KMS-11 (cell line): ENCODE results near the gene EDIL3.

Experiments
- H2AFZ ChIP-seq: fragments of 200-600 bp; sonication (generic); 2 replicates; pipeline ENCODE4 v1.6.1; 2016; ENCODE audit warnings: antibody characterized with exemption, mixed run types, low read depth
- H3K27ac ChIP-seq: fragments of 200-600 bp; sonication (generic); 2 replicates; pipeline ENCODE4 v1.6.1; 2016; ENCODE audit warnings: mild to moderate bottlenecking, mixed run types
- H3K27me3 ChIP-seq: fragments of 200-600 bp; sonication (generic); 2 replicates; pipeline ENCODE4 v1.6.1; 2017; ENCODE audit warnings: mild to moderate bottlenecking, low read depth, mixed run types, moderate library complexity; ENCODE audit not compliant: insufficient read depth
- H3K36me3 ChIP-seq: fragments of 200-600 bp; sonication (generic); 2 replicates; pipeline ENCODE4 v1.6.1; 2017; ENCODE audit warnings: mild to moderate bottlenecking, mixed run types; ENCODE audit not compliant: insufficient read depth
- H3K4me1 ChIP-seq: fragments of 200-600 bp; sonication (generic); 2 replicates; pipeline ENCODE4 v1.6.1; 2016; ENCODE audit warnings: mild to moderate bottlenecking, low read depth, mixed run types; ENCODE audit not compliant: poor library complexity, severe bottlenecking
- H3K4me2 ChIP-seq: fragments of 200-600 bp; sonication (generic); 2 replicates; pipeline ENCODE4 v1.7.0; 2016; ENCODE audit warnings: mild to moderate bottlenecking, mixed run types
- H3K4me3 ChIP-seq: fragments of 200-600 bp; sonication (generic); IDR thresholded peaks from 2 replicates; pipeline ENCODE4 v1.6.1; 2017; ENCODE audit warnings: low read depth, low read length, mixed read lengths; ENCODE audit not compliant: insufficient read depth
- H3K79me2 ChIP-seq: fragments of 200-600 bp; sonication (generic); 2 replicates; pipeline ENCODE4 v1.6.1; 2016; ENCODE audit warnings: low read depth, mixed run types; ENCODE audit not compliant: insufficient read depth
- H3K9ac ChIP-seq: fragments of 200-600 bp; sonication (generic); 2 replicates; pipeline ENCODE4 v1.6.1; 2016; ENCODE audit warnings: mild to moderate bottlenecking, mixed run types
- H4K20me1 ChIP-seq: fragments of 200-600 bp; sonication (generic); 2 replicates; pipeline ENCODE4 v1.6.1; 2016; ENCODE audit warnings: mild to moderate bottlenecking, mixed run types; ENCODE audit not compliant: insufficient read depth
- TF ChIP-seq, protein P1 (sequence below): fragments of 200-600 bp; sonication (generic); conservative IDR thresholded peaks from 2 replicates; pipeline ENCODE4 v1.6.1; 2017; ENCODE audit warnings: low read depth, mild to moderate bottlenecking, antibody characterized with exemption, low read length, moderate library complexity, mixed read lengths

EDIL3 gene

DNA sequence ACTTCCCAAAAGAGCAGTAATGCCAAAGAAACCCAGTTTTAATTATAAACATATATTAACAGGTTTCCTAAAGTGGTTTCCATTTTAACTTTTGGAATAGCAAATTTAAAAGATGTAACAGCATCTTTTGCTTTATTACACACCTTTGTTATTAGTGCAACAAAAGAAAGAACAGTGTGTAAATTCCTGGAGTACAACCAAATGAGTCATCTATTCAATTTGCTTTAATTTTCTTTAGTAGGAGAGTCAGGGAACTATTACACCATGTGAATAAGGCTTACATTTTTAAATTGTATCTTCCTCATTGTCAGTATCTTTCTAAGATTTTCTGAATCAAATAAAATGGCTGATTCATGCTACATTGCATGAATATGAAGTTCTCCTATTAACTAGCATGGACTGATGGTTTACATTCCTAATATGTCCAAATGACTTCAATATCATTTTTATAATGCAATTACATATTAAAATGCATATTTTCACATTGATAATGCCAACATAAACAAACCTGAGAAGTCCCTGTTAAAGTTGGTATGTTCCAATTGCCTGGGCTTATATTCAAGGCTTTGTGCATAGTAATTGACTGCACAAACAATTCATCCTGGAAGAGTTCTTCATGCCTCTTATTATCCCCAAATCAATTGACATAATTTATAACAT lies 22.5 kb downstream of the EDIL3 start:
- TF ChIP-seq, protein P1, sequence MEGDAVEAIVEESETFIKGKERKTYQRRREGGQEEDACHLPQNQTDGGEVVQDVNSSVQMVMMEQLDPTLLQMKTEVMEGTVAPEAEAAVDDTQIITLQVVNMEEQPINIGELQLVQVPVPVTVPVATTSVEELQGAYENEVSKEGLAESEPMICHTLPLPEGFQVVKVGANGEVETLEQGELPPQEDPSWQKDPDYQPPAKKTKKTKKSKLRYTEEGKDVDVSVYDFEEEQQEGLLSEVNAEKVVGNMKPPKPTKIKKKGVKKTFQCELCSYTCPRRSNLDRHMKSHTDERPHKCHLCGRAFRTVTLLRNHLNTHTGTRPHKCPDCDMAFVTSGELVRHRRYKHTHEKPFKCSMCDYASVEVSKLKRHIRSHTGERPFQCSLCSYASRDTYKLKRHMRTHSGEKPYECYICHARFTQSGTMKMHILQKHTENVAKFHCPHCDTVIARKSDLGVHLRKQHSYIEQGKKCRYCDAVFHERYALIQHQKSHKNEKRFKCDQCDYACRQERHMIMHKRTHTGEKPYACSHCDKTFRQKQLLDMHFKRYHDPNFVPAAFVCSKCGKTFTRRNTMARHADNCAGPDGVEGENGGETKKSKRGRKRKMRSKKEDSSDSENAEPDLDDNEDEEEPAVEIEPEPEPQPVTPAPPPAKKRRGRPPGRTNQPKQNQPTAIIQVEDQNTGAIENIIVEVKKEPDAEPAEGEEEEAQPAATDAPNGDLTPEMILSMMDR = no peak
- no peaks in the 10 kb centered on the region for H3K79me2 ChIP-seq
- no peaks in the 10 kb centered on the region for H4K20me1 ChIP-seq
- no peak overlapping the region for H3K4me3 ChIP-seq
- H3K36me3 ChIP-seq = no peaks in the 10 kb centered on the region
- no peak overlapping the region for H3K27ac ChIP-seq
- H3K27me3 ChIP-seq = no peaks in the 10 kb centered on the region
- H3K4me1 ChIP-seq = no peaks in the 10 kb centered on the region
- H3K4me2 ChIP-seq = no peak overlapping the region
- H2AFZ ChIP-seq = no peak overlapping the region
- H3K9ac ChIP-seq = no peak overlapping the region

DNA sequence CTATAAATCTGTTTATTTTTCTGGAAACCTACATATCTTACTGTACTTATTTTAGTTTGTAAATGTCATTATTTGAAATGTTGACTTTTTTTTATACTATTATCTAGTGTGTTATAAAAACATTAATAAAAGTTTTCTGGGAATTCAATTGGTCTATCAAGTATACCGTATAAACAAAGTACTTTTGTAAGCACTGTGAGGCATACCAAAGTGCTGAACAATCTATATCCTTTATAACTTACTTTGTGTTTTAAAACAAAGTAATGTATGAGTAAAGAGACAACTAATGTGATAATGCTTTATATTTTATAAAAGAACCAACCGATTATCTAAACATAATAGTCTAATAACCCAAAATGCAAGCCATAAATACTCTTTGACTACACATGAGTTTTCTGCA lies 23.1 kb downstream of the EDIL3 start:
- Histone ChIP-seq H3K4me3 (no peak overlapping the region), H3K79me2 (no peaks in the 10 kb centered on the region), H3K27me3 (no peaks in the 10 kb centered on the region), H3K27ac (no peak overlapping the region), H2AFZ (no peak overlapping the region), H4K20me1 (no peaks in the 10 kb centered on the region), H3K9ac (no peak overlapping the region), H3K4me2 (no peak overlapping the region), H3K4me1 (no peaks in the 10 kb centered on the region), H3K36me3 (no peaks in the 10 kb centered on the region)
- TF ChIP-seq, protein P1 = no peak

- no peaks in the 10 kb centered on the region for H4K20me1 ChIP-seq
- TF ChIP-seq, protein P1 = no peak
These were observed 24.6 kb downstream of the EDIL3 start for GRCh38 chr5:84360056-84360455.

DNA sequence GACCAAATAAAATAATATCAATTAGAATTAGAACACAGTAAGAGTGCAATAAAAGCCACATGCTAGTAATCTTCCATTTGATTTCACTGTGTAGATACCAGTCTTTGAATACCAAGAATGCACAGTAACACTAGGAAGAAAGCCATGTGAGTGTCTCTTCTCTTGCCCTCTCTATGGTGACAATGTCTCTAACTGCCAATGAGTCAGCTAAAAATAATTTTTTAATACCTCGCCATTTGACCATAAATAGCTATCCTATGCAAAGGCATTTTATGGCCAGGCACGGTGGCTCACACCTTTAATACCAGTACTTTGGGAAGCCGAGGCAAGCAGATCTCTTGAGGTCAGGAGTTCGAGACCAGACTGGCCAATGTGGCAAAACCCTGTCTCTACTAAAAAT lies 30.6 kb downstream of the EDIL3 start:
- Histone ChIP-seq H3K36me3 (no peaks in the 10 kb centered on the region), H3K79me2 (no peaks in the 10 kb centered on the region), H3K4me1 (no peaks in the 10 kb centered on the region), H3K27me3 (no peaks in the 10 kb centered on the region), H3K9ac (no peak overlapping the region), H4K20me1 (no peaks in the 10 kb centered on the region), H3K4me2 (no peak overlapping the region), H3K4me3 (no peak overlapping the region), H3K27ac (no peak overlapping the region), H2AFZ (no peak overlapping the region)
- TF ChIP-seq, protein P1 = no peak

More at GRCh38 chr5:84360056-84360455, 24.6 kb downstream of the EDIL3 start:
- no peaks in the 10 kb centered on the region for H3K4me1 ChIP-seq
- H3K27ac ChIP-seq = no peak overlapping the region
- no peaks in the 10 kb centered on the region for H3K79me2 ChIP-seq
- H3K9ac ChIP-seq = no peak overlapping the region
- no peaks in the 10 kb centered on the region for H3K27me3 ChIP-seq
- H3K36me3 ChIP-seq = no peaks in the 10 kb centered on the region
- no peak overlapping the region for H3K4me2 ChIP-seq
- H2AFZ ChIP-seq = no peak overlapping the region
- no peak overlapping the region for H3K4me3 ChIP-seq
